ENCODE data around the gene ANGPTL2. TPM values are rescaled to one million over a fixed set of nuclear protein-coding genes. Genes with fewer than 3 reads are reported as not detected.

Gene ANGPTL2
- total RNA-seq, 1 experiment from 2014 or later = 0.08 TPM

GRCh38 chr9:127168756-127169574 is 46.5 kb upstream of the ANGPTL2 start:
- Histone ChIP-seq H3K36me3 (ENCODE audit: control insufficient read depth, insufficient read depth, low read length) (no peaks in the 10 kb centered on the region), H3K4me1 (ENCODE audit: control insufficient read depth, insufficient read depth, low read length) (no peaks in the 10 kb centered on the region), H3K27me3 (ENCODE audit: control insufficient read depth, insufficient read depth, low read length) (no peaks in the 10 kb centered on the region), H3K4me3 (ENCODE audit: low read depth in 2 of 2, low read length in 2 of 2) (no peak overlapping the region), H3K9me3 (ENCODE audit: control insufficient read depth, insufficient read depth, low read depth, low read length) (no peaks in the 10 kb centered on the region), H3K27ac (ENCODE audit: low read length) (no peak overlapping the region)
- CTCF ChIA-PET = no interaction called here
- intact Hi-C loops (cut with micrococcal nuclease; ENCODE audit: unreplicated experiment) (no loop called here), in situ Hi-C loops (cut with HindIII; ENCODE audit: low pct_unique_long_range_greater_than_20kb, low sequenced_read_pairs) (no loop called here)
- no TSS peak for BruUV-seq (replicated peaks)
- ATAC-seq (no peak), DNase-seq (ENCODE audit: low read depth, low spot score) (no peak)
- no peak for TF ChIP-seq TCF7L2 (IDR thresholded peaks at IDR 0.05; ENCODE audit: low read depth, low read length)
- POLR2A ChIA-PET = no interaction called here

GRCh38 chr9:127167560-127168326 is 45.3 kb upstream of the ANGPTL2 start:
- DNase-seq (ENCODE audit: low read depth, low spot score) (no peak), ATAC-seq (no peak)
- H3K9me3 ChIP-seq (ENCODE audit: control insufficient read depth, insufficient read depth, low read depth, low read length) = no peaks in the 10 kb centered on the region
- POLR2A ChIA-PET = no interaction called here
- H3K4me1 ChIP-seq (ENCODE audit: control insufficient read depth, insufficient read depth, low read length) = no peaks in the 10 kb centered on the region
- H3K27ac ChIP-seq (ENCODE audit: low read length) = no peak overlapping the region
- no peak for TF ChIP-seq SIN3A (IDR thresholded peaks at IDR 0.05; ENCODE audit: borderline replicate concordance, insufficient read depth, low read depth, low read length)
- TF ChIP-seq TCF7L2 (IDR thresholded peaks at IDR 0.05; ENCODE audit: low read depth, low read length) = no peak
- no peak for TF ChIP-seq REST (IDR thresholded peaks at IDR 0.05; ENCODE audit: insufficient read depth in 1 of 2, low read depth in 2 of 2, low read length in 1 of 2)
- no peak for TF ChIP-seq CTCF (IDR thresholded peaks at IDR 0.05)
- TF ChIP-seq POLR2AphosphoS5 (IDR thresholded peaks at IDR 0.05; ENCODE audit: low read depth, low read length) = no peak
- H3K27me3 ChIP-seq (ENCODE audit: control insufficient read depth, insufficient read depth, low read length) = no peaks in the 10 kb centered on the region
- in situ Hi-C loops (cut with HindIII; ENCODE audit: low pct_unique_long_range_greater_than_20kb, low sequenced_read_pairs) (no loop called here), intact Hi-C loops (cut with micrococcal nuclease; ENCODE audit: unreplicated experiment) (no loop called here)
- CTCF ChIA-PET = no interaction called here
- no peaks in the 10 kb centered on the region for H3K36me3 ChIP-seq (ENCODE audit: control insufficient read depth, insufficient read depth, low read length)
- BruUV-seq (replicated peaks) = no TSS peak
- no peak overlapping the region for H3K4me3 ChIP-seq (ENCODE audit: low read depth in 2 of 2, low read length in 2 of 2)

Data from Panc1 (cell line).